EH (cell line): ENCODE data around the gene ITPR2.
"Not testable (repeated sequence)": the region's sequence is repeated elsewhere in the genome, so short reads cannot be mapped to it uniquely, and the experiment has no call there.

Source experiments
- DNase-seq: peaks from one replicate; pipeline ENCODE4 v3.0.0-alpha.2; 2015; ENCODE audit warnings: low read depth

The ITPR2 gene

DNA sequence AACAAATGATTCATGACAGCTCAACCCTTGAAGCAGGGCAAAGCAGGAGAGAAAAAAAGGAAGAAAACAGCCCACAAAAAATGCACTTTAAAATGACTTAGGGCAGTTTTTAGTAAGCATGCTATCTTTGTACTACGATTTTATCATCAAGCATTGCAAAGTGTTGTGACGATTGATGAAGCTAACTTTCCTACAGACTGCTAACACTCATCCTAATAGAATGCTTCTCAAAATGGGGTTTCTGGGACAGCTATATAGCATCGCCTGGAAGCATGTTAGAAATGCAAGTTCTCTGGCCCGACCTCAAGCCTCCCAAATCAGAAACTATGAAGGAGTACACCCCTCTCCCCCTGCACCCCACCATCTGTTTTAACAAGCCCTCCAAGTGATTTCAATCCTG lies 381.2 kb downstream of the ITPR2 start:
- peak; percentile 3 for DNase-seq

DNA sequence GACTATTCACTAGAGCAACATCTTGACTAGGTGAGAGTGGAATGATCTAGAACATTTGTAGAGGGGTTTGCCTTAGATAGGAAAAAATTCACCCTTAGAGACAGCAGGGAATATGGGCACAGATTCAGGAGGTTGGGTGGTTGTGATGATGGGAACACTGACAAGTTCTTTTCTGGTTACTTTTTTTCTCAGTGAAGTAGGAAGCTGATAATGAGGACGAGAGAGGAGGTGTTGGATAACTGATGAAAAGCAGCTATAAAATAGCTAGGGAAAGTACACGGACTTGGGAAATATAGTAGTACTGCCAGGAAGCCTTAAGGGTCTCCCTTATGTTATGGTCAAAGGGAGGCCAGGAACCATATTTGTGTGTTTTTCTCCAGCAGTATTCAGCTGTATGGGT lies 387.1 kb downstream of the ITPR2 start:
- DNase-seq, result no peak

DNA sequence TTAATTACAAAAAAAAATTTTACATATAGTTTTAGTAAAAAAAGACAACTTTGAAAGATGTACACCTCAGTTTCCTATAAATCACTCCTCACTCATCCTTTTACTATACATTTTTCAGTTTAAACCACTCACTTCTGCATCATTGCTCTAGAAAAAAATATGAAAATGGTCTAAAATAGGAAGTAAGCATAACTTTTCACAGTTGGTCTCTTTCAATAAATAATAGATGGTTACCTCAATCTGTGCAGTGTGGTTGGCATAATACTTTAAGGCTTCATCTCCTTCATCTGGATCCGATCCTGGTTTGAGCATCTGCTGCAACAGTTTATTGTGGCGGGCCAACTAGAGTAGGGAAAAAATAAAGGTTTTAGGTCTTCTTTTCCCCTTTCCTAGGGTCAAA lies 389.7 kb downstream of the ITPR2 start:
- no peak for DNase-seq

DNA sequence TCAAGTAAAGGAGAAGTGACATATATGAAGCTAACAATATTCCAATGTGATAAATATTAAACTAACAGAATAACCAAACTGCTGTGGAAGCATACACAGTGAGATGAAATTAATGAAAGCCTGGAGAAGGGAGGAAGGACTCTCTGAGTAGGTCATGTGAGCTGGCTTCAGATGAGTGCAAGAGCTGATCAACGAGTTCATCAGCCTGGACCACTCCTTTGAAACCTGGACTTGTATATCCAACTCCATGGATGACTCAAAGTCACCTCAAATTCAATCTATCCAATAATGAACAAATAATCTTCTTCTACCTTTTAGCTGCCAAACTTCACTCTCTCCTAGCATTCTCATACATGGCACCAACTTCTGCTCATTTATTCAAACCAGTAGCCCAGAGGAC lies 391.6 kb downstream of the ITPR2 start:
- no peak for DNase-seq

DNA sequence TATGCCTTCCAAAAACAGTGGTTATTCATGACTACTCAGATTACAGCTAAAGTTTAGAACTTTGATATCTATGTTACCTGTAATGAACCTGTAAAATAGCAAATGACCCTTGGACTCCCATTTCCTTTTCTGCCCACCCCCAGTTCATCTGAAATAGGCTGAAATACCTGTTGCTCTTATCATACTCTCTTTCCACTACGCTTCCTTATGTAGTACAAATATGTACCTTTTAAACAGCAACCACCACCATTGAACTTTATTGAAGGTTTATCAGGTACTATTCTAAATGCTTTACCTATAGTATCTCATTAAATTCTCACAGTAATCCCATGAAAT lies 398.0 kb downstream of the ITPR2 start:
- no peak for DNase-seq

DNA sequence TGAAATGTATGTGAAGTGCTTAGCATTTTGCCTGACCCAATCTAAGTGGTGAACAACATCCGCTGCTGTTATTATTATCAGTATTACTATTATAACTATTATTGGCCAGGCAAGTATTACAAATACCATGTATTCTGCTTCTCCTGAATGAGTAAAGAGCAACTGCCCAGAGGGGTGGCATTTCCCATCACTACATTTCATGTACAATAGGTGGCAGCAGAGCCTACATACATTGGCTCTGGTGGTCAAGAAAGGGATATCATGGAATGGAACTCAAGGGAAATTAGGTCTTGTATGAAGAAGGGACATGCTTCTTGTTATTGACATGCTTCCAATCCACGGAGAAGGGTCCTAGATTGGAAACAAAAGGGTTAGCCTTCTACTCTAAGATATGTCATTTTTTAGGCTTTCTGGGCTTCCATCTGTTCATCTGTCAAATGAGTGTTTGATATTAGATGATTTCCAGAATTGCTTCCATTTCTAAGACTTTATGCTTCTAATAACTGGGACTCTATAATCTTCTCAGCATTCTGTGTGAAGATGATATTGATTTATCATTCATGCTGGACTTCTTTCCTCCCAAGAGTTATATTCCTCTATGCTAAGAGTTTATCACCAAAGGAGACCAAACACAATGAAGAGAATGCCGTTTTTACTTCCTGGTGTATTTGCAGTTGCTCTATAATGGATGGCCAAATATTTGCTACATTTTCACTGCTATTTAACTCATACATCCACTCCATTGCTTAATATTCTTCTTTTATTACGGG lies 398.5 kb downstream of the ITPR2 start:
- DNase-seq, result peak; percentile 71

DNA sequence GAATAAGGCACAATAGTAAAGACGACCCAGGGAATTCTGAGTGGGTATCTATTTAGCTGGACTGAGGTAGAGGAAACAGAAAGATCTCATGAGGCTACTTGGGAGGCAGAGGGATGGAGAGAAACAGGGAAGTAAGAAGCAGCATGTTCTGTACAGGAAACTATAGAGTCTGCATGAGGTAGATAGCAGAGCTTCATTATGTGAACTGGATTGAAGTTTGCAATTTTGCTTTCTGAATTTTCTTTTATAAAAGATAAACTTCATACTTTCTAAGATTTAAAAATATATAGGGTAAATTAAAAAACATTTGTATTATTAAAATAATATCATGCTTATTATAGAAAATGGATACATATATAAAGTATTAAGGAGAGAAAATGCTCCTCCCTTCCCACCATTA lies 399.3 kb downstream of the ITPR2 start:
- DNase-seq, result not testable (repeated sequence)

DNA sequence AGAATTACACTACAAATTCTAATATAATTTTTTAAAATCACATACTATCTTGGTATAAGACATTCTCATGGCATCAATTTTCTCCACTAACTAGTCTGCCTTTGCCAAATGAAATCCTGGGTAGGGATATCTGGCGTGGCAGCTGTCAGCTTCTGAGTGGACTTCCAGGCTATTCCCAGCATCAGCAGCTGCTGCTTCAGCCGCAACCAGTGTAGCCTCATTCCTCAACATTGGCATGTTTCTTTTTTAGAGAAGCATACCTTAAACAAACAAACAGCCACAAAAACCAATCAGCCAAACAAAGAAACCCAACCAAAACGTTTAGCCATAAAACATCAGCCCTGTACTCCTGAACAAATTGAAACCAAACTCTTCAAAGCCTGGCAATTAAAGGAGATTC lies 401.8 kb downstream of the ITPR2 start:
- DNase-seq, result no peak

DNA sequence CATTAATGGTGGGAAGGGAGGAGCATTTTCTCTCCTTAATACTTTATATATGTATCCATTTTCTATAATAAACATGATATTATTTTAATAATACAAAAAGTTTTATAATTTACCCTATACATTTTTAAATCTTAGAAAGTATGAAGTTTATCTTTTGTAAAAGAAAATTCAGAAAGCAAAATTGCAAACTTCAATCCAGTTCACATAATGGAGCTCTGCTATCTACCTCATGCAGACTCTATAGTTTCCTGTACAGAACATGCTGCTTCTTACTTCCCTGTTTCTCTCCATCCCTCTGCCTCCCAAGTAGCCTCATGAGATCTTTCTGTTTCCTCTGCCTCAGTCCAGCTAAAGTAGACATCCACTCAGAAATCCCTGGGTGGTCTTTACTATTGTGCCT lies 402.4 kb downstream of the ITPR2 start:
- not testable (repeated sequence) for DNase-seq

DNA sequence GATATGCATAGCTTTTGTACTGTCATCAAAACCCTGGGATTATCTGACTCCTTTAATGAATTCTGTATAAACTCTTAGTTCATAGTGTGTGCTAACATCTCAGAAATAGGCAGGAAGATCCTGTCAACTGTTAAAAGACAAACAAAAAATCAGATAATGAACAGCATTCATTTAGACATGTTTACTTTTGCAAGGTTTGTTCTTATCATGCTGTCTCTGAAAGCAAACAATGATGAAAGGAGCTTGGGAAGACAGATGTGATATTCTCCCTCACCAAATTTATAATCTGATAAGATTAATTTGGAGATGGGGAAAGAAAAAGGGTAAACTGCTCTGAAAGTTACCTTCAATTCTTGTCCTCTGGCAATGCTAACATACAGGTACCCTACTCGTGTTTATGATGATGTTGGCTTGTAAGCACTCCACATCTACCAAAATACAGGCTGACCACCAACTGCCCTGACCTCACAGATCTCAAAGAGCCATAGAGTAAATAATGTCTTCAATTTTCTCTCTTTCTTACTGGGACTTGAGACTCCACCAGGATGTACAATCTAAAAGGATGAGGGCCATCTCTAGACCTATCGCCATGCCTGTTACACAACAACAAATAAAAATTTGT lies 403.8 kb downstream of the ITPR2 start:
- no peak for DNase-seq

DNA sequence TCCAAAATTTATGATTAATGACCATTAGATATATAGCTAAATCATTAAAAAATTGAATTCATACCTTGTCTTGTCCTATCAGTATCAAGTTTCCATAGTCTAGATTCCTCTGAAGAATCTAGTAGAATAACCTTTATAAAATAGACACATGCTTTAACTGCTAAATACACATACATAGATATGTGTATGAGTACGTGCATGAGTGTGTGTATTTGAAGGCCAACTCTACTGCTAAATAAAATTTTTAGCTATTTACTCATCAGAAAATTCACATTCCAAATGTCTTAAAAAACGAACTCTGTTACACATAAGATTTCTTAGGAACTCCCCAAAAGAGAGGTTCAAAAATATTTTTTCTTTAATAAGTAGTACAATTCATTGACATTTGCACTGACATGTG lies 404.6 kb downstream of the ITPR2 start:
- peak; percentile 49 for DNase-seq

DNA sequence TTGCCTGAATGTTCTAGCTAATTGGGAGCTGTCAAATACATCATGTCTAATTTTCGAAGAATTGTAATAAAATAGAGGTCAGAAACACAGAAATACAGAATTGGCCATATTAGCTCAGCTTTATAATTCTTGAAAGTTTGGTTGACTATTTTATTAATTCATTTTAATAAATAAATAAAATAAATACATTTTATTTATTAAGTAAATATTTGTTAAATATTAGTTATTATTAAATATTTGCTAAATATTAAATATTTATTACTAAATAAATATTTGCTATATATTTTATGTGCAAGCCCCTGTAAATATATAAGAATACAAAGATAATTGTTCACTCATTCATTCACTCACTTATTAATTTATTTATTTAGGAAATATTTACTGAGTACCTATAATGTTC lies 406.3 kb downstream of the ITPR2 start:
- DNase-seq, result no peak

DNA sequence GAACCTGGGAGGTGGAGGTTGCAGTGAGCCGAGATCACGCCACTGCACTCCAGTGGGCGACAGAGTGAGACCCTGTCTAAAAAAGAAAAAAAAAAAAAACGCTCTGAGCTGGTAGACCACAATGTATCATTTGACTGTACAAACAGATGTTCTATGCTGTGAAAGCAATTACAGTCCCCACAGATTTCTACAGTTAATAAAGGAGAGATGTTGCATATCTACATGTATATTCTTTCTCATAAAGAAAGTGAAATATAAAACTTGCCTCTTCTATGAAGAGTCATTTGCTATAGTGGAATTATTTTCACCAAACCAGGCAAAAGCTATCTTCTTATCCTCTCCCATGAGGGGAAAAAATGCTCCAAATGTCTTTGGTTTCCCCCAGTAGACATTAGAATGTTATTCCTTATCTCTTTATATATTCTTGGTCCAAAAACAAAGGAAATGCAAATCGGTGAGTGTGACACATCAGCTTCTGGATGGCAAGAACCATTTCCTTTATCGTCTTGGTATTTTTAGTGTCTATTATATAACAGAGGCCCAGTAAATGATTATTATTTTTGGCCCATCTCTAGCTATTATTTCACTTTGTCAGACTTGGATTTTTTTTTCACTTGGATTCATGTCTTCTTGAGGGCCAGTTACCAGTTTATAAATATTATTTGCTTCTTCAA lies 407.3 kb downstream of the ITPR2 start:
- peak; percentile 40 for DNase-seq

DNA sequence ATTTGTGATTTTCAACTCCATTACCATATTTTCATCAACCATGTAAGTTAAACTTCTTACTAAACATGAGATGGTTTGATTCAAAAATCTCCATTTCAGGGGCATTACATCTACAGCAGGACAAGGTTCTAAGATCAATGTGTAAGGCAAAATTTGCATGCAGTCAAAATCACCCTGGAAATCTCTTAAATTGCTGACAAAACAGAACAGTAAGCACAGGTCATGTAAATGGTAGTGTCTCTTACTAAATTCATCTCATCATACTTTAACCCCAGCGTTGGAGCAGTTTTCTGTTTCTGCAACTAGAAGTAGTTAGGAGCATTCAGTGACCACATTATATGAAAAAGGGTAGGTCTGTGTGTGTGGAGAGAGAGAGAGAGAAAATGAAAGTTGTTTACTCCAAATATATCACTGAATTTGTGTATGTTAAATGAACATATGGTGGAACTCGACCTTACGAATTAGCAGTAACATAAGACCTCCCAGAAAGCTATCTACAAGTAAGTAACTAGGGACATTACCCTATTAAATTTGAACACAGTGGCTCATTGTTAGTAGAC lies 410.1 kb downstream of the ITPR2 start:
- DNase-seq, result no peak

DNA sequence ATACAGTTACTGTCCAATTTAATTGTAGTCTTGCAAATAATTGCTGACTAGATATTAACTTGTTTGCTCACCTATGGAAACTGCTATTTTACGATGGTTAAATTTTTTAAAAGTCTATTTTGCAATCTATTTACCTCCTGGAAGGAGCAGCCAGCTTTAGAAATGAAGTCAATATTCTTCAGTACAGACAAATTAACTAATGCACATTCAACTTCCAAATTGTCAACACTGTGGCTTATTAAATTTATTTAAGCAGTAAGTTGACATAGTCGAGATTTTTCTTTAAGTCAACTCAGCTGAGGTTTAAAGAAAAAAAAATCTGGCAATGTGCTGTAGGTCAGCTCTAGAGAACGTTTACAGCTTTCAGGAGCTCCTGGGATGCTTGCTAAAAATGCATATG lies 416.4 kb downstream of the ITPR2 start:
- DNase-seq, result no peak

DNA sequence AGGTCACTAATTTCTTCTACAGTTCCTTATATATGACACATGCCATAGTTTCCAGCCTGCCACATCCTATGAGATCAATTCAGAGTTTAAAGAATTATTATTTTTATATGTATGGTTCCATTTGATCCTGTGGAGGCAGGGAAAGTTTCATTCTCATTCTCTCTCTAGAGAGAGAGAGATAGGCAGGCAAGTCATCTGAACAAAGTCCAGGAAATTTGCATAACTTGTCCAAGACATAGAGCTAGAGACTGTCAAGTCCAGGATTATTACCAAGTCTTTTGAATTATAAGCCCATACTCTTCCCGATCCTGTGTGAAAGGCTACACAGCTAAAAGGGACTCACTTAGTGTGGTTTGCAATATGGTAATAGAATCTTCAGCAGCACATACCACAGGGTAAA lies 422.3 kb downstream of the ITPR2 start:
- no peak for DNase-seq

DNA sequence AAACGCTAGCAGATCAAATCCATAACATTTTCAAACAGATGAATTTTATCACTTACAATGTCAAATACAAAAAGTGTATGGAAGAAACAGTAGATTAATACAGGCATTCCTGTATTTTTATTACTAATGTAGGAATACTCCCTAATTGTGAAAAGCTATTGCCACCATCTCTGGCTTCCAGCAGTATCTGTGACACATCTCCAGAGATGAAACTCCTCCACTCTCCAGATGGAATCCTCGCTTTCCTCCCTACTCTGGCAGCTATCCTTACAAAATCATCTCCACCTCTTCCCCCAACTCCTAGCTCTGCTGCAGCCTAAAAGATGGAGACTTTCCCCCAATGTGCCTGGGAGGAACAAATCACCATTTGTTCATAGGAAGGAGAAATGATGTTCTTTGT lies 426.2 kb downstream of the ITPR2 start:
- DNase-seq, result no peak

DNA sequence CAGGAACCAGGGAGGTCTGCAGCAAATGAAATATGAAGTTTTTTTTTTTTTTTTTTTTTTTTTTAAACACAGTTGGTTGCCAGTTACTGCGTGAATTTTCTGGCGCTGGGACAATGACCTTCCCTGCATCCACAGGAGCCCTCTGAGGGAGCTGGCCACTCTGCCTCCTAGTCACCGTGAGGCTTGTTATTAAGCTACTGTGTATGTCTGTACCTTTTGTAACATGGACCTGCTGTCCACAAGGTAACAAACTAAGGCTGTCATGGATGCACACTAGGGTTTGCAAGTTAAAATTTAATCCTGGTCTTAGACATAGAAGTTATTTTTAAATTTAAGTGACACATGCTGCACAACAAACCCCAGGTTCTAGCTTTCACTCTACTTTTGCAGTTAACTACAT lies 426.6 kb downstream of the ITPR2 start:
- no peak for DNase-seq

DNA sequence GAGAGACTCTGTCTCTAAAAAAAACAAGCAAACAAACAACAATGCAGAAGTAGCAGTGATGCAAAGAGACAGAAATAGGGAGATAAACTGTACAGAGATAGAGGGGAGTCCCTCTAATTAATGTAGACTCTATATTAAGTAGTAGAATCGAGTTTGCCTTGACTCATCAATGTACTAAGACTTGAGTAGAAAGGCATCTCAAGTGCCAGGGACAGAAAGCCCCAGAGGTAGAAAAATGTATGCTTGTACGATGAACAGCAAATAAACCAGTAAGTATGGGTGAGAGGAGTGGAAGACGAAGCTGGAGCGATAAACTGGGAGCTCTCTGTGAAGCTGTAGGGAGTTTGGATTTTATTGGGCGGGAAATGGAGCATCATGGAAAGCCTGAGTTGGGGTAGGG lies 429.4 kb downstream of the ITPR2 start:
- DNase-seq, result no peak

DNA sequence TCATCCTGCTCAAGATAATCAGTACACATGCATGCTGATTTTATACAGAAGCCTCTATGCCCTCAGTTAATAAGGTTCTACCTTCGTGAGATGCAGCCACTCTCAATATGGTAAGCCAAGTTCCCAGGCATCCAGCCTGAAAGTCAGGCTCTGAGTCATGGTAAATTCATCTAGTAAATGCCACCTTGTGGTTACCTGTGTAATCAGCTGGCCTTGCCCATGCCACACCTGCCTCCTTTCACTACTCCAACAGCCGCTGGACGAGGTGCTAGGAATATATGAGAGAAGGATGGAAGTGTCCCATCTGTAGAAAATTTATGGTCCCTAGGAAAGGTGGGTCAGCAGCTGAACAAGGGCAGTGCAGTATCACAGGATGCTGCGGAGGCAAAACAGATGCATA lies 430.3 kb downstream of the ITPR2 start:
- DNase-seq, result no peak

DNA sequence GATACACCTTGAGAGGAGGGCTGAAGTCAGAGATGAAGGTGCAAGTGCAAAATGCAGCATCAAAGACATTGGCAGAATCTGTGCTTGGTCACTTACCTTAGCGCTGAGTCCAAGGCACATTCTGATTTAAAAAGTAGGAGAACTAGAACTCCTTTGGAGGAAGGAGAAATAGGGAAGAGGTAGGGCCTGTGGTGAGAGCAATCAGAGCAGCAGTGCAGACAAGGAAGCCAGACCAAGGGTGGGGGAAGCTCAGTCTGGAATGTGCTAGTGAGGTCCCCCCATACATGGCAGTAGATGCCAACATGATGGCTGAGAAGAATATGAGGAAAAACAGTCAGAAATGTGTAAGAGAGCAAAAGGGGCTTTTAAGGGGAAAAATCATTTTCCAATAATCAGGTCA lies 431.1 kb downstream of the ITPR2 start:
- DNase-seq, result no peak

DNA sequence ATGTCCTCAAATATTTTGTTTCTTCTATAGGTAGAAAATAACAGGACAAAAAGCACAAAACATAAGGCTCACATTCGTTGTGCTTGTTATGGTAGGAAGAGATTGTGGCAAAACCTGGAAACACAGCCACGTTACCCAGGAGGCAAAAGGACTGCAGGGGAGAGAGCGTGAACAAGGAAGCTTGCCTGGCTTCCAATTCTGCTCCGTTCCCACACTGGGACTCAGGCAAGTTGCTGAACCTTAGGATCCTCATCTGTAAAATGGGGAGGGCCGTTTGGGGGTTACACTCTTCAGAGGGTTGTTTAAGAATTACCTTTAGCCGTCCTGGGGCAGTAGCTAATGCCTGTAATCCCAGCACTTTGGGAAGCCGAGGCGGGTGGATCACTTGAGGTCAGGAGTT lies 432.4 kb downstream of the ITPR2 start:
- DNase-seq, result no peak

DNA sequence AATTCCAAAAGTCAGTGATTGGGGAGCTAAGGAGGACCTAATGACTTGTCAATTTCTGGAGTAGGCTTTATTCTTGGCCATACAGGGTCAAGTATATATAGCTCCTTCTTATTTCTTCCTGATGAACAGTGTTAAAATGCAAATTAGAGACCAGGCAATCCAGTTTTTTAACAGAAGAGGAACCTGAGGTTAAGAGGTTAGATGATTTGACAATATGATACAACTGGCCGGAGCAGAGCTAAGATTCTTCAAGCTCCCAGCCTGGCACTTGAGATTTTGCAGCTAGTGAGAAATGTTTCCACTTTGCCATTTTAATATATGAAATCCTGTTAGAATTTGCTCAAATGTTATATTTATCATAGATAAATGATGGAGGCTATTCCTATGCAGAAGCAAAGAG lies 433.6 kb downstream of the ITPR2 start:
- no peak for DNase-seq
